ENCODE measurements around the gene JOSD2. TPM values are rescaled to one million over a fixed set of nuclear protein-coding genes. Genes with fewer than 3 reads are reported as not detected.
"Not testable (repeated sequence)": the region's sequence is repeated elsewhere in the genome, so short reads cannot be mapped to it uniquely, and the experiment has no call there.

Gene JOSD2
- total RNA-seq, 2 experiments from 2014 or later: 44.7 to 51.4 TPM

- peaks cover 23% of the 10 kb centered on the region for H3K4me1 Mint-ChIP-seq
- ChIA-PET POLR2A (interaction anchor here (2.3 kb wide), 1 partner anchor 31 kb away, joined by 9 read pairs; the partner anchor contains the start of gene JOSD2), CTCF (interaction anchor here (0.6 to 1.7 kb wide), 2 partner anchors 123 to 232 kb away, joined by 5 to 7 read pairs; no protein-coding TSS in a partner anchor)
- H3K36me3 Mint-ChIP-seq (ENCODE audit: low read depth): peaks cover 35% of the 10 kb centered on the region
- H3K4me3 Mint-ChIP-seq: no peak overlapping the region
- H3K27ac Mint-ChIP-seq: no peak overlapping the region
- H3K27me3 Mint-ChIP-seq: no peaks in the 10 kb centered on the region
- no peak for DNase-seq
- H3K9me3 Mint-ChIP-seq: no peaks in the 10 kb centered on the region
Observed at GRCh38 chr19:50479761-50480251, 31.2 kb downstream of the JOSD2 start.

DNA sequence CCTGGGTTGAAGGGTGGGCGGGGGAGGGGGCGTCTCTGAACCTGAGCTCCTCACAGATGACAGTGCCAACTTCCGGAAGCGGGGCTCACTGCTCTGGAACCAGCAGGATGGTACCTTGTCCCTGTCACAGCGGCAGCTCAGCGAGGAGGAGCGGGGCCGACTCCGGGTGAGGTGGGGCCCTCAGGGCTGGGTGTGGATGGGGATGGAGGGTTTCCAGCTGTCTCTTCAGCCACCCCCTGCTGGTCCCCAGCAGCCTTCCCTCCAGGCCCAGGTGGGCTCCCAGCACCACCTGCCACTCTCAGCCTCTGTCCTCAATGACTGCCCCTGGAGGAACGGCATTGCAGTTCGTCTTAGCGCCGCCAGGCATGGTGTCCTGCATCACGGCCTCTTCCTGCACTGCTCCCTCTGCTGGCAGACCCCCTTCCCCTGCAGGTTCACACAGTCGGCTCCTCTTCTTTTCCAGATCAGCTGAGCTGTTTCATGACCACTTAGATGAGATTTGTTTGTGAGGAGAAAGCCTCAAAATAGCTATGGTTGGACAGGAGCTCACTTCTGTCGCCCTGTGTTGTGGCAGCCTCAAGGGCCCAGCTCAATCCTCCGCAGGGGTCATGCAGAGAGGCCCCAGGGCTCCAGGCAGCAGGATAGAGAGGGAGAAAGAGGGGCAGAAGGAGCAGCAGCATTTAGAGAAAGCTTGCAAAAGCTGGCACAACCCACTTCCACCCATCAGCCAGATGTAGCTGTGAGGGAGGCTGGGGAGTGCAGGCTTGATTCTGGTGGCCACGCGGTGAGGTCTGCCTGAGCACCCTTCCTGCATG, 31.9 kb downstream of the JOSD2 start:
- no peaks in the 10 kb centered on the region for H3K9me3 Mint-ChIP-seq
- H3K4me3 Mint-ChIP-seq: no peak overlapping the region
- H3K4me1 Mint-ChIP-seq: peaks cover 23% of the 10 kb centered on the region
- CTCF ChIA-PET: interaction anchor here (0.6 to 1.7 kb wide), 2 partner anchors 122 to 231 kb away, joined by 5 to 7 read pairs; no protein-coding TSS in a partner anchor
- POLR2A ChIA-PET: interaction anchor here (0.7 to 2.3 kb wide), 2 partner anchors 32 to 122 kb away, joined by 3 to 9 read pairs; partner anchors contain the start of gene JOSD2
- H3K27ac Mint-ChIP-seq: no peak overlapping the region
- no peak for DNase-seq
- peaks cover 34% of the 10 kb centered on the region for H3K36me3 Mint-ChIP-seq (ENCODE audit: low read depth)
- no peaks in the 10 kb centered on the region for H3K27me3 Mint-ChIP-seq

- peak overlapping the region; percentile 89 for H3K27ac Mint-ChIP-seq
- no peak for DNase-seq
- H3K9me3 Mint-ChIP-seq: no peaks in the 10 kb centered on the region
- CTCF ChIA-PET: interaction anchor here (1.7 kb wide), 1 partner anchor 121 kb away, joined by 7 read pairs; no protein-coding TSS in a partner anchor
- POLR2A ChIA-PET: interaction anchor here (1.2 to 2.3 kb wide), 2 partner anchors 33 kb away, joined by 4 to 9 read pairs; partner anchors contain the start of gene JOSD2
- no peaks in the 10 kb centered on the region for H3K27me3 Mint-ChIP-seq
- peaks cover 30% of the 10 kb centered on the region for H3K36me3 Mint-ChIP-seq (ENCODE audit: low read depth)
- peak overlapping the region; percentile 98 for H3K4me3 Mint-ChIP-seq
- H3K4me1 Mint-ChIP-seq: peaks cover 23% of the 10 kb centered on the region
Observed at GRCh38 chr19:50477751-50478515, 33.1 kb downstream of the JOSD2 start.

- Mint-ChIP-seq H3K27ac (peak overlapping the region; percentile 89), H3K36me3 (ENCODE audit: low read depth) (peaks cover 30% of the 10 kb centered on the region), H3K4me3 (peak overlapping the region; percentile 98), H3K9me3 (no peaks in the 10 kb centered on the region), H3K27me3 (no peaks in the 10 kb centered on the region), H3K4me1 (peaks cover 23% of the 10 kb centered on the region)
- POLR2A ChIA-PET: interaction anchor here (1.2 kb wide), 1 partner anchor 34 kb away, joined by 4 read pairs; the partner anchor contains the start of gene JOSD2
- CTCF ChIA-PET: no interaction called here
- no peak for DNase-seq
Observed at GRCh38 chr19:50476907-50477238, 34.1 kb downstream of the JOSD2 start.

GRCh38 chr19:50476224-50476906, 34.6 kb downstream of the JOSD2 start, which contains the start of the genes EMC10 and GARIN5A:
EMC10 (plus strand) TSS chr19:50476507; CDS start chr19:50476545, 38 bp downstream.
GARIN5A (minus strand) TSS chr19:50476848; CDS start chr19:50476388, 460 bp downstream.
- no peaks in the 10 kb centered on the region for H3K9me3 Mint-ChIP-seq
- peaks cover 23% of the 10 kb centered on the region for H3K4me1 Mint-ChIP-seq
- peaks cover 29% of the 10 kb centered on the region for H3K36me3 Mint-ChIP-seq (ENCODE audit: low read depth)
- ChIA-PET POLR2A (interaction anchor here (1.2 kb wide), 1 partner anchor 35 kb away, joined by 4 read pairs; the partner anchor contains the start of gene JOSD2), CTCF (no interaction called here)
- peak; percentile 95 for DNase-seq
- H3K4me3 Mint-ChIP-seq: peak within 1 kb of the TSS; percentile 98
- H3K27ac Mint-ChIP-seq: peak within 1 kb of the TSS; percentile 89
- H3K27me3 Mint-ChIP-seq: no peaks in the 10 kb centered on the region

- ChIA-PET CTCF (no interaction called here), POLR2A (interaction anchor here (0.6 to 1.1 kb wide), 2 partner anchors 11 to 36 kb away, joined by 3 read pairs; partner anchors contain the start of gene JOSD2)
- Mint-ChIP-seq H3K27me3 (no peaks in the 10 kb centered on the region), H3K36me3 (ENCODE audit: low read depth) (peaks cover 23% of the 10 kb centered on the region), H3K27ac (peak overlapping the region; percentile 89), H3K4me1 (peaks cover 23% of the 10 kb centered on the region), H3K9me3 (no peaks in the 10 kb centered on the region), H3K4me3 (peak overlapping the region; percentile 98)
- no peak for DNase-seq
Observed at GRCh38 chr19:50475736-50476223, 35.2 kb downstream of the JOSD2 start.

GRCh38 chr19:50475101-50475568, 35.9 kb downstream of the JOSD2 start:
- ChIA-PET POLR2A (interaction anchor here (0.6 to 1.1 kb wide), 2 partner anchors 12 to 37 kb away, joined by 3 read pairs; partner anchors contain the start of gene JOSD2), CTCF (interaction anchor here (2.1 kb wide), 1 partner anchor 14 kb away, joined by 8 read pairs; no protein-coding TSS in a partner anchor)
- no peaks in the 10 kb centered on the region for H3K9me3 Mint-ChIP-seq

GRCh38 chr19:50473336-50473735, 37.7 kb downstream of the JOSD2 start:
- POLR2A ChIA-PET: interaction anchor here (0.8 kb wide), 1 partner anchor 12 kb away, joined by 3 read pairs; no protein-coding TSS in a partner anchor
- DNase-seq, H3K4me3 Mint-ChIP-seq, H3K9me3 Mint-ChIP-seq, H3K27me3 Mint-ChIP-seq, H3K27ac Mint-ChIP-seq: not testable (repeated sequence)
- CTCF ChIA-PET: interaction anchor here (0.6 to 2.1 kb wide), 4 partner anchors 12 to 104 kb away, joined by 3 to 8 read pairs (median 4); no protein-coding TSS in a partner anchor
- Mint-ChIP-seq H3K36me3 (ENCODE audit: low read depth) (peaks cover 13% of the 10 kb centered on the region), H3K4me1 (peaks cover 19% of the 10 kb centered on the region)

More at GRCh38 chr19:50475101-50475568, 35.9 kb downstream of the JOSD2 start:
- no peak for DNase-seq
- H3K27ac Mint-ChIP-seq: no peak overlapping the region
- peaks cover 23% of the 10 kb centered on the region for H3K4me1 Mint-ChIP-seq
- H3K4me3 Mint-ChIP-seq: peak overlapping the region; percentile 63
- H3K27me3 Mint-ChIP-seq: no peaks in the 10 kb centered on the region
- H3K36me3 Mint-ChIP-seq (ENCODE audit: low read depth): peaks cover 21% of the 10 kb centered on the region

DNA sequence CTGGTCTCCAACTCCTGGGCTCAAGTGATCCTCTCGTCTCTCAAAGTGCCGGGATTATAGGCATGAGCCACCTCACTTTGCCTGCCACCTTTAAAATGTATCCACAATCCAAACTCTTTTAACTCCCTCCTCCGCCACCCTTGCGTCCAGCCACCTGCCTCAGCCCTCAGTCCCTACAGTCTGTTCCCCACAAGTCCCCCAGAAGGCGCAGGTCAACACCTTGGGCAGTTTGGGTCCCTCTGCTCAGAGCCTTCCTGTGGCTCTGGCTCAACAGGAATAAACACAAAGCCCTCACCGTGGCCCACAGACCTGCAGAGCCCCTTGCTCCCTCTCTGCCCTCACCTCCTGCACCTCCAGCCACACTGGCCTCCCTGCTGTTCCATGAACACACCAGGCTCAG, 42.2 kb downstream of the JOSD2 start:
- Mint-ChIP-seq H3K27ac (no peak overlapping the region), H3K9me3 (no peaks in the 10 kb centered on the region), H3K27me3 (no peaks in the 10 kb centered on the region), H3K4me1 (no peaks in the 10 kb centered on the region), H3K36me3 (ENCODE audit: low read depth) (no peaks in the 10 kb centered on the region), H3K4me3 (no peak overlapping the region)
- ChIA-PET POLR2A (no interaction called here), CTCF (interaction anchor here (0.6 kb wide), 1 partner anchor 1188 kb away, joined by 3 read pairs; no protein-coding TSS in a partner anchor)
- DNase-seq: no peak

DNA sequence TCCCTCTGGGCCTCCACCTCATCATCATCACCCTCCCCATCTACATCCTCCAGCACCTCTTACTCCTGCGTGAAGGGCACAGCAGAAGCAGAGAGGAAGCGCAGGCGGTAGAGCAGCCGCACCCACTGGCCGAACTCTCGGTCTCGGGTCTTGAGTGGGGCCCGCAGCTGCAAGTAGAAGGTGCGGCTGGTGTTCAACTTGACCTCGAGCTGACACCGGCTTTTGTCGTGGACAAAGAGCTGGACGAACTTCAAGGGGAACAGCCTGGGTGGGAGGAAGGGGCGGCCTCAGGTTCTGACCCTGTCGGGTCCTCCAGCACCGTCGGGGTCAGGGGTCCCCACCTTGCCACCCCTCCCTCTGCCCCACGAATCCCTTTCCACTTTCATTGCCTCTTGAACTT, 43.4 kb downstream of the JOSD2 start:
- no peak overlapping the region for H3K27ac Mint-ChIP-seq
- DNase-seq: no peak
- no peaks in the 10 kb centered on the region for H3K9me3 Mint-ChIP-seq
- H3K4me1 Mint-ChIP-seq: no peaks in the 10 kb centered on the region
- CTCF ChIA-PET: no interaction called here
- POLR2A ChIA-PET: no interaction called here
- no peaks in the 10 kb centered on the region for H3K36me3 Mint-ChIP-seq (ENCODE audit: low read depth)
- H3K4me3 Mint-ChIP-seq: no peak overlapping the region
- H3K27me3 Mint-ChIP-seq: peaks cover 3% of the 10 kb centered on the region

DNA sequence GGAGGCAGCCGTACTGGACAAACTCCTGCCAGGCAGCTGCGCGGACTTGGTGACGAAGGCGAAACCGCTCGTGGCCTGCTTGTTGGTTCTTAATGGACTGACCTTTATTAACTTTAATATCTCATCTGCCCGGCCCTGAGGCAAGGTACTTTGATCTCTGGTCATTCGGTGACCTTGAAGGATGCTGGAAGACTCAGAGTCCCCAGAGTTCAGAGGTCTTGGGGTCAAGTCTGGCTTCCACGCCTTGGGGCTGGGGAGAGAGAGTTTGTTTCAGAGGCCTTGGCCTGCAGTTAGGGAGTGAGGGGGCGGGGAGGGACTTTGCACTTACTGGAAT, 44.3 kb downstream of the JOSD2 start:
- H3K36me3 Mint-ChIP-seq (ENCODE audit: low read depth): no peaks in the 10 kb centered on the region
- H3K27me3 Mint-ChIP-seq: peaks cover 3% of the 10 kb centered on the region
- ChIA-PET POLR2A (interaction anchor here (1.6 kb wide), 1 partner anchor 83 kb away, joined by 3 read pairs; the partner anchor contains the start of gene POLD1), CTCF (no interaction called here)
- H3K4me1 Mint-ChIP-seq: no peaks in the 10 kb centered on the region
- H3K4me3 Mint-ChIP-seq: no peak overlapping the region
- no peaks in the 10 kb centered on the region for H3K9me3 Mint-ChIP-seq
- no peak overlapping the region for H3K27ac Mint-ChIP-seq
- no peak for DNase-seq
